ENCODE results near the gene LIX1L. TPM values are rescaled to one million over a fixed set of nuclear protein-coding genes. Genes with fewer than 3 reads are reported as not detected.

Gene LIX1L
- total and polyA plus RNA-seq, 2 of the 13 experiments (the other 11 are each of a cell fraction or from before 2014, with no cell fraction given), result 8.1 to 24.9 TPM

GRCh38 chr1:145891587-145892485 is 66.0 kb downstream of the LIX1L start (continued):
- peak; percentile 25; the same call in 1 of the 2 replicates for TF ChIP-seq ZKSCAN5 (CRISPR knock-in tag; IDR thresholded peaks at IDR 0.05)
- no peak for TF ChIP-seq ZNF546 (CRISPR knock-in tag; conservative IDR thresholded peaks at IDR 0.05)
- TF ChIP-seq NFAT5 (CRISPR knock-in tag; IDR thresholded peaks at IDR 0.05), result no peak
- TF ChIP-seq ARNT (IDR thresholded peaks at IDR 0.05), result no peak
- no peak for TF ChIP-seq ZNF782 (CRISPR knock-in tag; IDR thresholded peaks at IDR 0.05; ENCODE audit: borderline replicate concordance)
- no peak for TF ChIP-seq ZNF274 (CRISPR knock-in tag; IDR thresholded peaks at IDR 0.05)
- no peak for TF ChIP-seq PTBP1 (IDR thresholded peaks at IDR 0.05; ENCODE audit: low read depth, low read length, poor library complexity, severe bottlenecking)
- peak; percentile 45 for TF ChIP-seq ASH2L (IDR thresholded peaks at IDR 0.05; ENCODE audit: insufficient read length, low read depth, low read length)
- TF ChIP-seq ZNF7 (CRISPR knock-in tag; IDR thresholded peaks at IDR 0.05), result no peak
- no peak for TF ChIP-seq GABPA (IDR thresholded peaks at IDR 0.05; ENCODE audit: low read depth, low read length)
- peak; percentile 54 for TF ChIP-seq GABPA (CRISPR knock-in tag; IDR thresholded peaks at IDR 0.05; ENCODE audit: low read depth)
- TF ChIP-seq, protein P1, sequence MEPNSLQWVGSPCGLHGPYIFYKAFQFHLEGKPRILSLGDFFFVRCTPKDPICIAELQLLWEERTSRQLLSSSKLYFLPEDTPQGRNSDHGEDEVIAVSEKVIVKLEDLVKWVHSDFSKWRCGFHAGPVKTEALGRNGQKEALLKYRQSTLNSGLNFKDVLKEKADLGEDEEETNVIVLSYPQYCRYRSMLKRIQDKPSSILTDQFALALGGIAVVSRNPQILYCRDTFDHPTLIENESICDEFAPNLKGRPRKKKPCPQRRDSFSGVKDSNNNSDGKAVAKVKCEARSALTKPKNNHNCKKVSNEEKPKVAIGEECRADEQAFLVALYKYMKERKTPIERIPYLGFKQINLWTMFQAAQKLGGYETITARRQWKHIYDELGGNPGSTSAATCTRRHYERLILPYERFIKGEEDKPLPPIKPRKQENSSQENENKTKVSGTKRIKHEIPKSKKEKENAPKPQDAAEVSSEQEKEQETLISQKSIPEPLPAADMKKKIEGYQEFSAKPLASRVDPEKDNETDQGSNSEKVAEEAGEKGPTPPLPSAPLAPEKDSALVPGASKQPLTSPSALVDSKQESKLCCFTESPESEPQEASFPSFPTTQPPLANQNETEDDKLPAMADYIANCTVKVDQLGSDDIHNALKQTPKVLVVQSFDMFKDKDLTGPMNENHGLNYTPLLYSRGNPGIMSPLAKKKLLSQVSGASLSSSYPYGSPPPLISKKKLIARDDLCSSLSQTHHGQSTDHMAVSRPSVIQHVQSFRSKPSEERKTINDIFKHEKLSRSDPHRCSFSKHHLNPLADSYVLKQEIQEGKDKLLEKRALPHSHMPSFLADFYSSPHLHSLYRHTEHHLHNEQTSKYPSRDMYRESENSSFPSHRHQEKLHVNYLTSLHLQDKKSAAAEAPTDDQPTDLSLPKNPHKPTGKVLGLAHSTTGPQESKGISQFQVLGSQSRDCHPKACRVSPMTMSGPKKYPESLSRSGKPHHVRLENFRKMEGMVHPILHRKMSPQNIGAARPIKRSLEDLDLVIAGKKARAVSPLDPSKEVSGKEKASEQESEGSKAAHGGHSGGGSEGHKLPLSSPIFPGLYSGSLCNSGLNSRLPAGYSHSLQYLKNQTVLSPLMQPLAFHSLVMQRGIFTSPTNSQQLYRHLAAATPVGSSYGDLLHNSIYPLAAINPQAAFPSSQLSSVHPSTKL (CRISPR knock-in tag; IDR thresholded peaks at IDR 0.05), result peak; percentile 91
- TF ChIP-seq ZNF552 (CRISPR knock-in tag; IDR thresholded peaks at IDR 0.05; ENCODE audit: borderline replicate concordance), result no peak
- peak; percentile 76 for TF ChIP-seq TARDBP (CRISPR knock-in tag; IDR thresholded peaks at IDR 0.05)
- TF ChIP-seq MTF1 (CRISPR knock-in tag; IDR thresholded peaks at IDR 0.05), result no peak
- no peak for TF ChIP-seq ZNF354B (CRISPR knock-in tag; IDR thresholded peaks at IDR 0.05)
- TF ChIP-seq ZNF329 (CRISPR knock-in tag; IDR thresholded peaks at IDR 0.05; ENCODE audit: low read depth), result no peak
- TF ChIP-seq RBM39 (IDR thresholded peaks at IDR 0.05; ENCODE audit: low read depth, low read length, poor library complexity, severe bottlenecking), result no peak
- 0 out of 2 replicates have a peak, but pooled peaks have one; percentile 23 for TF ChIP-seq RELA (CRISPR knock-in tag; IDR thresholded peaks at IDR 0.05)
- TF ChIP-seq ZNF580 (CRISPR knock-in tag; IDR thresholded peaks at IDR 0.05; ENCODE audit: borderline replicate concordance, low read depth), result peak; percentile 68; the same call in 1 of the 2 replicates

Data from HepG2 (cell line).